Mammary epithelial cell (primary cell): ENCODE results near the gene NID1.

Experiments used
- CTCF ChIP-seq, 2 donors: IDR thresholded peaks in 1 of 2; conservative IDR thresholded peaks in 1 of 2; 2 replicates each; pipeline ENCODE4 v1.5.1; 2011 to 2012; ENCODE audit warnings: inconsistent platforms in 2 of 2, low read length in 2 of 2, mild to moderate bottlenecking in 2 of 2, control low read depth in 1 of 2, low read depth in 1 of 2; ENCODE audit not compliant: insufficient read depth in 1 of 2; ENCODE audit errors: extremely low read depth in 1 of 2
- EZH2 ChIP-seq: IDR thresholded peaks from 2 replicates; pipeline ENCODE4 v1.6.1; 2012; ENCODE audit warnings: low read length, inconsistent platforms, borderline replicate concordance

DNA sequence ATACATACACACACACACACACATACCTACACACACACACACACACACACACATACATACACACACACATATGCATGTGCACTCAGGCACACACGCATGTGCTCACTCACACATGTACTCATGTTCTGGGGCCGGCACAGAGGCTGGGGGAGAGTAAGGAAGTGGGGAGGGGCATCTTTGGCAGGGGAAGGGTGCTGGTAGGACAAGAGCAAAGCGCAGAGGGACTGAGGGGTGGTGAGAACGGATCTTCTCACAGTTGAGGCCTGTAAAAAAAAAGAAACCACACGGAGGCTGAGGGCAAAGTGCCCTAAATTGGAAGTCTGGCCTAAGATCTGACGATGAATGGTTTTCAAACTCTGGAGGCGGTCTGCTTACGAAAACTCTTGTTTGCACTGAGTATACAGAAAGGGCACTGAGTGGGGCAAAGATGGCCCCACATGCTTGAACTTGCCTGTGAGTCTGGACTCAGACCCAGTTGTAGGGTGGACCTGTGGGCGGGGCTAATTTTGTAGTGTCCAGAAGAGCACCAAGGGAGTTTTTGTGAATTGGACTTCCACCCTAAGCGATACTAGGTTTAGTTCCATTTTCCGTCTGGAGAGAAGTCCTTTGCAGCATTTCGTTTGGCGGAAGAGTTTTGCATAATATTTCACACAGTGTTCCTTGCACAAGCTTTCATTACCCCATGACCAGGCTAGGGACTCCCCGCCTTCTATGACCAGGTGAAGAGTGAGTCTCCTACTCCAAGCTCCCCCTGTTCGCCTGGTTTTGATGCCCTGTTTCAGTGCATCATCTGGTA lies 118.9 kb downstream of the NID1 start:
- TF ChIP-seq CTCF (conservative IDR thresholded peaks at IDR 0.05 in 1 of 2, IDR thresholded peaks at IDR 0.05 in 1 of 2; ENCODE audit: extremely low read depth in 1 of 2, insufficient read depth in 1 of 2, low read depth in 1 of 2, low read length in 2 of 2) (no peak), EZH2 (no peak)
